Effector memory CD4-positive, alpha-beta T cell (primary cell): ENCODE data around the gene ALKBH6.
"Not testable (repeated sequence)": the region's sequence is repeated elsewhere in the genome, so short reads cannot be mapped to it uniquely, and the experiment has no call there.

Experiments
- DNase-seq, 3 donors: peaks; one replicate each; pipeline ENCODE4 v3.0.0-alpha.2; 2020
- H3K27ac ChIP-seq: 2 replicates; pipeline ENCODE4 v1.7.0; 2013; ENCODE audit warnings: mild to moderate bottlenecking, low read length, moderate library complexity; ENCODE audit not compliant: insufficient read depth, poor library complexity, severe bottlenecking
- H3K27me3 ChIP-seq: replicated peaks from 2 replicates; pipeline ENCODE4 v1.7.0; 2013; ENCODE audit warnings: mild to moderate bottlenecking, low read length; ENCODE audit not compliant: insufficient read depth, control insufficient read depth, poor library complexity, severe bottlenecking
- H3K36me3 ChIP-seq: 2 replicates; pipeline ENCODE4 v1.7.0; 2013; ENCODE audit warnings: mild to moderate bottlenecking, low read length, moderate library complexity; ENCODE audit not compliant: control insufficient read depth, insufficient read depth
- H3K4me1 ChIP-seq: 2 replicates; pipeline ENCODE4 v1.7.0; 2013; ENCODE audit warnings: low read length, mild to moderate bottlenecking; ENCODE audit not compliant: control insufficient read depth, insufficient read depth, poor library complexity, severe bottlenecking
- H3K4me3 ChIP-seq: 2 replicates; pipeline ENCODE4 v1.7.0; 2013; ENCODE audit warnings: low read length, low read depth, mild to moderate bottlenecking; ENCODE audit not compliant: insufficient read depth, poor library complexity, severe bottlenecking
- H3K9me3 ChIP-seq: 2 replicates; pipeline ENCODE4 v1.7.0; 2013; ENCODE audit warnings: mild to moderate bottlenecking, low read length, moderate library complexity; ENCODE audit not compliant: control insufficient read depth

The ALKBH6 gene

GRCh38 chr19:35980997-35981396 lies 33.0 kb downstream of the ALKBH6 start:
- H3K27me3 ChIP-seq, H3K9me3 ChIP-seq, H3K4me1 ChIP-seq: not testable (repeated sequence)

DNA sequence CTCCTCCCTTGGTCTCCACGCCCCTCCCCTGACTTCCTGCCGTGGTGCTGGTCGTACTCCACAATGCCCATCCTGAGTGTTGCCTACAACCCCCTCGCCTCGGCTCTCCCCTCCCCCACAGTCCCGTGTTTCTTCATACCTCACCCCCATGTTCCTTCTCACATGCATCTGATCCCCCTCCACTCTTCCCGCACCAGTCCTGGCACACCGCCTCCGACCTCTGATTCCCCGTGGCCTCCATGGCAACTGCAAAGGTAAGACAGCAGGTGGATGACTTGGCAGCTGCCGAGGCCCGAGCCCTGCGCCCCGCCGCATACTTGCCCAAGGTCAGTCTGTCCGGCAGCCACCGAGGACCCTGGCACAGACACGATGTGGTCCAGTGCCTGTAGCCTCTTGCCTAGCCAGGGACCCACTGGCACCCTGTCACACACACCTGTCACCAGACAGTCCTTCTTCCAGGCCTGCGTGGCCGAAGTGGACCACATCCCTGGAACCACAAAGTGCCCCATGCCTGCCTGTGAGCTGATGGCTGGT lies 35.1 kb downstream of the ALKBH6 start:
- Histone ChIP-seq H3K36me3 (no peaks in the 10 kb centered on the region), H3K27ac (no peak overlapping the region), H3K27me3 (no peaks in the 10 kb centered on the region), H3K9me3 (no peaks in the 10 kb centered on the region), H3K4me3 (no peak overlapping the region), H3K4me1 (no peaks in the 10 kb centered on the region)
- no peak for DNase-seq

More at GRCh38 chr19:35980997-35981396, 33.0 kb downstream of the ALKBH6 start:
- H3K27ac ChIP-seq, H3K4me3 ChIP-seq, DNase-seq, H3K36me3 ChIP-seq: not testable (repeated sequence)

- Histone ChIP-seq H3K9me3 (no peaks in the 10 kb centered on the region), H3K27me3 (no peaks in the 10 kb centered on the region), H3K36me3 (no peaks in the 10 kb centered on the region), H3K4me3 (no peak overlapping the region), H3K4me1 (no peaks in the 10 kb centered on the region), H3K27ac (no peak overlapping the region)
- no peak for DNase-seq
Measured at GRCh38 chr19:35978271-35978670, 35.7 kb downstream of the ALKBH6 start.

DNA sequence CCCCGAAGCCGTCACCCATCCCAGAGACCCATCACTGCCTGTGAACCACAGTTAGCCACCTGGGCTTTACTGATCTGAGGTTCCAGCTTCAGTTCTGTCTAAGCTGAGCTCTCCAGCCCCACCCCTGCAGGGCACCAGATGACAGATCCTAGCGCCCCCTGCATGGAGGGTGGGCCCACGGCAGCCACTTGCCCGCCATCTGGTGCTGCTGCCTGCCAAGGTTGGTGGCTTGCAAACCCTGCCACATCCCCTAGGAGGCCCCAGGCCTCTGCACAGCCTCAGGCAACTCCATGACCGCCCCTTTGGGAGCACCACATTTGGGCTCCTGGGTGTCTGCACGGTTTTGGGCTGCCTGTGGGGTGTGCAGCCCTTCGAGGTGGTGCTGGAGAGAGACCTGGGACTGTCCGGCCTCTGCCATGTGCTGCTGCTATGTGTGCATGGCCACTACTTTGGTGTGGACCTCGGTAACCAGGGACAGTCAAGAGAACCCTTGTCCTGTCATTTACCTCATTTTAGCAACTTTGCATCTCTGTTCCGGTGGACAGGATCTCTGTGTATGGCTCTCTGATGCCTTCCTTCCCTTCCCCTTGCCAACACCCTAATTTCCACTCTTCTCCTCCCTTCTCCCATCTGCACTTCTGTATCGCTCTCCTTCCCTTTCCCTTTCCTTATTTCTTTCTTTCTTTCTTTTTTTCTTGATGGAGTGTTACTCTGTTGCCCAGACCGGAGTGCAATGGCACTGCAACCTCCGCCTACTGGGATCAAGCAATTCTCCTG lies 36.4 kb downstream of the ALKBH6 start:
- no peaks in the 10 kb centered on the region for H3K4me1 ChIP-seq
- no peak overlapping the region for H3K27ac ChIP-seq
- no peak overlapping the region for H3K4me3 ChIP-seq
- no peaks in the 10 kb centered on the region for H3K9me3 ChIP-seq
- DNase-seq = no peak
- no peaks in the 10 kb centered on the region for H3K36me3 ChIP-seq
- H3K27me3 ChIP-seq = no peaks in the 10 kb centered on the region

GRCh38 chr19:35975608-35976214 lies 38.3 kb downstream of the ALKBH6 start:
- Histone ChIP-seq H3K27me3 (no peaks in the 10 kb centered on the region), H3K9me3 (no peaks in the 10 kb centered on the region), H3K27ac (no peak overlapping the region), H3K36me3 (no peaks in the 10 kb centered on the region), H3K4me1 (no peaks in the 10 kb centered on the region), H3K4me3 (no peak overlapping the region)
- no peak for DNase-seq

- no peaks in the 10 kb centered on the region for H3K27me3 ChIP-seq
- H3K27ac ChIP-seq = no peak overlapping the region
- no peak for DNase-seq
- H3K9me3 ChIP-seq = no peaks in the 10 kb centered on the region
- no peaks in the 10 kb centered on the region for H3K36me3 ChIP-seq
- H3K4me3 ChIP-seq = no peak overlapping the region
- H3K4me1 ChIP-seq = no peaks in the 10 kb centered on the region
Measured at GRCh38 chr19:35973487-35973886, 40.5 kb downstream of the ALKBH6 start.

GRCh38 chr19:35966771-35967170 lies 47.2 kb downstream of the ALKBH6 start:
- Histone ChIP-seq H3K27ac (no peak overlapping the region), H3K27me3 (no peaks in the 10 kb centered on the region), H3K36me3 (no peaks in the 10 kb centered on the region), H3K4me3 (no peak overlapping the region), H3K9me3 (no peaks in the 10 kb centered on the region), H3K4me1 (no peaks in the 10 kb centered on the region)
- no peak for DNase-seq

DNA sequence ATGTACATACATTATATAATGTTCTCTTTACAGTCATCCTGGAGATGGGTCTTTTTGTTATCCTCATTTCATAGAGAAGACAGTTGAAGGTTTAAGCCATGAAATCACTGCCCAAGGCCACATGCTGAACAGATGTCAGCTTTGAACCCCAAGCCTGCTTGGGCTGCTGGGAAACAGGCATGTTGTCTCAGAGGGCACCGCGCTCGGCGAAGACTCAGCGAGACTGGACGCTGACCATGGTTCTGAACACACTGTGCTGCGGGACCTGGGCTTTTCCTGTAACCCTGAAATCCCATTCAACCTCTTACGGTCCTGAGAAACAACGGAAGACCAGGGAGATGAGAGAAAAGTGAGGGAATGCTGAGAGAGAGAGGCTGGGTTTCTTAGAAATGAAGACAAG lies 50.5 kb downstream of the ALKBH6 start:
- no peak overlapping the region for H3K27ac ChIP-seq
- no peaks in the 10 kb centered on the region for H3K9me3 ChIP-seq
- no peak for DNase-seq
- H3K4me3 ChIP-seq = no peak overlapping the region
- H3K36me3 ChIP-seq = no peaks in the 10 kb centered on the region
- H3K4me1 ChIP-seq = peaks cover 12% of the 10 kb centered on the region
- no peaks in the 10 kb centered on the region for H3K27me3 ChIP-seq

DNA sequence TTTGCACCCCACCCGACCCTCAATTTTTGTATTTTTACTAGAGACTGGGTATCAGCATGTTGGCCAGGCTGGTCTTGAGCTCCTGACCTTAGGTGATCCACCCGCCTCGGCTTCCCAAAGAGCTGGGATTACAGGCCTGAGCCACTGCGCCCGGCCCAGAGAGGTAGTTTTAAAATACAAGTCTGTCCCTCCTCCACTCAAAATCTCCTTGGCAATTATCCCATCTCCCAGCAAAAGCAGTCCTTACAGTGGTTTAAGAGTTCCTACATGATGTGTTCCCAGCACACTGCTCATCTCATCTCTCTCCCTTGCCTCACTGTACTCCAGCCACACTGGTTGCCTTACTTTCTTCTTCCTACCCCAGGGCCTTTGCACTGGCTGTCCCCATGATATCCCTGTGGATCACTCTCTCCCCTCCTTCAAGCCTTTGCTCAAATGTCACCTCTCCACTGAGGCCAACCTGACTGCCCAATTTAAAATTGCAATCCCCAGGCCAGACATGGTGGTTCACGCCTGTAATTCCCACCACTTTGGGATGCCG lies 53.5 kb downstream of the ALKBH6 start:
- H3K36me3 ChIP-seq = no peaks in the 10 kb centered on the region
- no peak overlapping the region for H3K4me3 ChIP-seq
- DNase-seq = no peak
- H3K4me1 ChIP-seq = peaks cover 15% of the 10 kb centered on the region
- no peak overlapping the region for H3K27ac ChIP-seq
- H3K9me3 ChIP-seq = no peaks in the 10 kb centered on the region
- no peaks in the 10 kb centered on the region for H3K27me3 ChIP-seq

DNA sequence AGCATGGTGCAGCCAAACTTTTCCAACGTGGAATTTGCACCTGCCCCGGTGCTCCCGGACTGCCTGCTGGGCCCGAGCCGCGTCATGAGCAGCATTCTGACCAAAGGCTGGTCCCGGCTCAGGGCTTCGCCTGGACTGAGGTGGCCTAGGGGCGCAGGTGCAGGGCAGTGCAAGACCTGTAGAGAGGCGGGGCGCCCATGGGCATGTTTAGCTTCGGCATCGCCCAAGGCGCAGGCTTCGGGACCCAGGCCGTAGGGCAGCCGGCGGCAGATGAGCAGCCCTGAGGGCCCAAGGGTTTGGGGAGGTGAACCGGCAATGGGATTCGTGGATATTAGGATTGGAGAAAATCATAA lies 54.1 kb downstream of the ALKBH6 start:
- H3K27ac ChIP-seq = peak overlapping the region; percentile 53
- peaks cover 18% of the 10 kb centered on the region for H3K4me1 ChIP-seq
- H3K4me3 ChIP-seq = peak overlapping the region; percentile 64
- no peaks in the 10 kb centered on the region for H3K27me3 ChIP-seq
- H3K9me3 ChIP-seq = no peaks in the 10 kb centered on the region
- no peaks in the 10 kb centered on the region for H3K36me3 ChIP-seq
- DNase-seq = no peak
